ENCODE data around the gene BRSK1.

BRSK1 gene

DNA sequence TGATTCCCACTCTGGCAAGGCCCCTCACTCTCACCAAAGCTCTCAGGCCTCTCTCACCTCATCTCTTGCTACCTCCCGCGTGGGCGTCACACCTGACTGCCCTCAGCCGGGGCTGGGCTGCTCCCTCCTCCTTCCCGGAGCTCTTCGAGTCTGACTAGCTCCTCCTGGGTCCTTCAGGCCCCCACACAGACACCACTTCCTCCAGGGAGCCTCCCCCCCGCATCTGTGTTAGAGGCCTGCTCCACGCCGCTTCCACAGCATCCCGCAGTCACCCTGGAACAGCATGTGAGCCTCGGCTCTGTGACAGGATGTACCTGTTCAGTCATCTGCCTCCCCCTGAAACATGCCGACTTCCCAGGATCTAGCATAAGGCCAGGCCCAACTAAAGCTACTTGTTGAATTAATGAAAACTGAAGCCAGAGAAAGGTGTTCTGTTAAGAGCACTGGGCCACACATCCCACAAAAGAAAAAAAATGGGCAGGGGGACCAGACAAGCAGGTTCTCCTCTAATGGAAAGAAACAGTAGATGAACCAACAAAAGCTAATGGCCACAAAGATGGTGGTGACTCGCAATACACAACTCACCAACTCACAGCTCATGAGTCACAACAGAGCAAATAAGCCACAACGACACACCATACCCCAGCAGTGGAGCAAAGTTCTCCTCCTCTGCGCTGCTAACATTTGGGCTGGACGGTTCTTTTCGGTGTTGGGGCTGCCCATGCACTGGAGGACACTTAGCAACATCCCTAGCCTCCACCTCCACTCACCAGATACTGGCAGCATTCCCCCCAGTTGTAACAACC is 28.0 kb upstream of the BRSK1 start:
- H3K9me3 ChIP-seq, result no peaks in the 10 kb centered on the region
- peaks cover 0 to 54% (median 44%) of the 10 kb centered on the region in 4 donors for H3K4me1 ChIP-seq
- peaks cover 0 to 13% (median 0%) of the 10 kb centered on the region in 3 donors for H3K36me3 ChIP-seq
- DNase-seq, result no peak
- no peak overlapping the region for H3K4me3 ChIP-seq
- no peak overlapping the region for H3K27ac ChIP-seq
- TF ChIP-seq, protein P1, sequence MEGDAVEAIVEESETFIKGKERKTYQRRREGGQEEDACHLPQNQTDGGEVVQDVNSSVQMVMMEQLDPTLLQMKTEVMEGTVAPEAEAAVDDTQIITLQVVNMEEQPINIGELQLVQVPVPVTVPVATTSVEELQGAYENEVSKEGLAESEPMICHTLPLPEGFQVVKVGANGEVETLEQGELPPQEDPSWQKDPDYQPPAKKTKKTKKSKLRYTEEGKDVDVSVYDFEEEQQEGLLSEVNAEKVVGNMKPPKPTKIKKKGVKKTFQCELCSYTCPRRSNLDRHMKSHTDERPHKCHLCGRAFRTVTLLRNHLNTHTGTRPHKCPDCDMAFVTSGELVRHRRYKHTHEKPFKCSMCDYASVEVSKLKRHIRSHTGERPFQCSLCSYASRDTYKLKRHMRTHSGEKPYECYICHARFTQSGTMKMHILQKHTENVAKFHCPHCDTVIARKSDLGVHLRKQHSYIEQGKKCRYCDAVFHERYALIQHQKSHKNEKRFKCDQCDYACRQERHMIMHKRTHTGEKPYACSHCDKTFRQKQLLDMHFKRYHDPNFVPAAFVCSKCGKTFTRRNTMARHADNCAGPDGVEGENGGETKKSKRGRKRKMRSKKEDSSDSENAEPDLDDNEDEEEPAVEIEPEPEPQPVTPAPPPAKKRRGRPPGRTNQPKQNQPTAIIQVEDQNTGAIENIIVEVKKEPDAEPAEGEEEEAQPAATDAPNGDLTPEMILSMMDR (IDR thresholded peaks at IDR 0.05), result no peak
- H3K27me3 ChIP-seq, result no peaks in the 10 kb centered on the region
- intact Hi-C loops (cut with DNase I; ENCODE audit: low total_unique reads), result no loop called here

DNA sequence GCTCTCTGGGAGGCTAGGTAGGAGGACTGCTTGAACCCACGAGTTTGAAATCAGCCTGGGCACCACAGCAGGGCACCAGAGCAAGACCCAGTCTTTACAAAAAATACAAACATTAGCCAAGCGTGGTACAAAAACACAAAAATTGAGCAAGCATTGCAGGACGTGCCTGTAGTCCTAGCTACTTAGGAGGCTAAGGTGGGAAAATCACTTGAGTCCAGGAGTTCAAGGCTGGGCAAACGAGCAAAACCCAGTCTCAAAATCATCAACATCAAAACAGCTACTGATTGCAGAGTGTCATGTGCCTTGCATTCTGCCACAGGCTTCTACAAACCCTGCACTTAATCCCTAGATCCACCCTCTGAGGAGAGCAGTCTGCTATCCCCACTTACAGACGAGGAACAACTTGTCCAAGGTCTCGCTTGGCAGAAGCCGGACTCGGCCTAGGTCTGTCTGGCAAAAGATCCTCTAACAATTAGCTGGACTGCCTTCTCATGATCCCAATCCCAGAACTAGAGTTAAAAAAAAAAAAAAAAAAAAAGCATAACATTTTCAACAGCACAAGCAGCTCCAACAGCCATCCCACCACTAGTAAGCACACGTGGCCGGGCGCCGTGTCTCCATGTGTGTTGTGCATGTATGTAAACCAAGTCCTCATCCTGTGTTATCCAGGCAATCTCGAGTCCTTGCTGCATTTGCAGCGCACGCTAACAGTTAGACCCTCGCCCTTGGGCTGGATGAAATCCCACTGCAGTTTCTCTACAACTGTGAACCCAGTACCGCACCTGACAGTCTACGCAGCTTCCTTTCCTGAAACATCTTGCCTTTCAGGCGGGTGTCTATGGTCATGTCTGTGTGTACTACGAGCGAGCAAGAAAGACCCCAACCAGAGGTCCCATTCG is 27.0 kb upstream of the BRSK1 start:
- peaks cover 0 to 52% (median 44%) of the 10 kb centered on the region in 4 donors for H3K4me1 ChIP-seq
- no peak for DNase-seq
- intact Hi-C loops (cut with DNase I; ENCODE audit: low total_unique reads), result no loop called here

DNA sequence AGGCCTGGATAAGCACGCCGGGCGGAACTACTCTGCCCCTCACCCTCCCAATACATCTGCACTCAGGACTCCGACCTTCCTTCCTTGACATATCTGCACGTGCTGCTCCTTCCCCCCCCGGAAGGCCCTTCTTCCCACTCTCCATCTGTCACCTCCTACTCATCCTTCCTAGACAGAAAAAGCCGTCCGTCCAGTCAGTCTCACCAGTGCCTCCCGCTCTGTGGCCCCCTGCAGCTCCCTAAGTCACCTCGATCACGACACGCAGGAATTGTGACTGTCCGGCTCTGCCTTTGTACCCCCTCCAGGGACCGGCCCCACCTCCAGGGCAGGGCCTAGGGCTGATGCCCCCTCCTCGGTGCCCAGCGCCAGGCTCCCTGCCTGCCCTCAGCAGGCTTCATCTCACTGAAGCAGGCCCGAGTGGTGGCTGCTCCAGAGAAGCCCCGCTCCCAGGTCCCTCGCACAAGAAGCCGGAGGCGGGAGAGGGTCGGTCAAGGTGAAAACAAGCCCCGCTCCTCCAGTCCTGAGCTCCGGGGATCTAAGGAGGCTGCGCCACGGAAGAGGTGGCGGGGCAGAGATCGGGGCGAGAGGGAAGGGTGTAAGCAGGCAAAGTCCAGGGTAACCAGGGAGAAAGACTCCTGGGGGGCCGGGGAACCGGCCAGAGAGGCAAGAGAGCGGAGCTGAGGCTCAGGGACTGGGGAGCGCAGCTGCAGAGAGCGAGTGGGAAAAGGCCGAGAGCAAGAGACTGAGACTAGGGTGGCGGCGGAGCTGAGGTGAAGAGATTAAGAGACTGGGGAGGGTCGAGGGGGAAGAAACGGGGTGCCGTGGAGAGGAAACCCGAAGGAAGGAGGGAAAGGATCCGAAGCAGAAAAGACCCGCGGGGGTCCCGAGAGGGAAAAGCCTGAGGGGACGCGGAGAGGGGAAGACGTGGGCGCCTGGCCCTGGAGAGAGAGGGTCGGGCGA is 26.1 kb upstream of the BRSK1 start:
- no peaks in the 10 kb centered on the region for H3K9me3 ChIP-seq
- H3K27ac ChIP-seq, result peak overlapping the region; percentile 85 to 94
- intact Hi-C loops (cut with DNase I; ENCODE audit: low total_unique reads), result no loop called here
- peaks cover 0 to 12% (median 0%) of the 10 kb centered on the region in 3 donors for H3K36me3 ChIP-seq
- H3K4me3 ChIP-seq, result peak overlapping the region; percentile 91 to 97
- H3K4me1 ChIP-seq, result peaks cover 0 to 47% (median 44%) of the 10 kb centered on the region in 4 donors
- no peaks in the 10 kb centered on the region for H3K27me3 ChIP-seq
- TF ChIP-seq, protein P1 (IDR thresholded peaks at IDR 0.05), result no peak
- DNase-seq, result no peak

More for the DNA sequence above, 27.0 kb upstream of the BRSK1 start:
- TF ChIP-seq, protein P1 (IDR thresholded peaks at IDR 0.05), result no peak
- Histone ChIP-seq H3K27ac (peak overlapping the region in 1 of 2 donors; percentile 85), H3K9me3 (no peaks in the 10 kb centered on the region), H3K27me3 (no peaks in the 10 kb centered on the region), H3K36me3 (peaks cover 0 to 9% (median 0%) of the 10 kb centered on the region in 3 donors), H3K4me3 (peak overlapping the region; percentile 91 to 97)

DNA sequence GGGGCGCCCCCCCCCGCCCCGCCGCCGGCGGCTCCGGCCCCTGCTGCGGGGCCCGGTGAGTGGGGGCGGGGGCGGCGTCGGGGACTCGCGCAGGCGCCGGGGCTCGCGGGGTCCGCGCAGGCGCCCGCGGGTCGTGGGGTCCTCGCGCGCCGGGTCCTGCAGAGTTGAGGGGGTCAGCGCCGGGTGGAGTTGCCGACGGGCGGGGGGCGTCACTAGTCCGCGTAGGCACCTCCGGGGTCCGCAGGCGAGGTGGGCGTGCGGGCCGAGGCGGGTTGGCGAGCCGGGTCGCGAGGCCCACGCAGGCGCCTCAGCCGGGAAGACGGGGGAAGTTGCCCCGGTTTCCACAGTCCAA is 25.3 kb upstream of the BRSK1 start:
- Histone ChIP-seq H3K27ac (peak overlapping the region; percentile 85 to 94), H3K36me3 (peaks cover 0 to 7% (median 0%) of the 10 kb centered on the region in 3 donors), H3K27me3 (no peaks in the 10 kb centered on the region), H3K4me3 (peak overlapping the region; percentile 91 to 97), H3K4me1 (peaks cover 0 to 47% (median 44%) of the 10 kb centered on the region in 4 donors), H3K9me3 (no peaks in the 10 kb centered on the region)
- TF ChIP-seq, protein P1 (IDR thresholded peaks at IDR 0.05), result no peak
- no peak for DNase-seq
- intact Hi-C loops (cut with DNase I; ENCODE audit: low total_unique reads), result no loop called here

Measured in tibial artery (tissue), 4 donors.